ENCODE measurements around the gene PER2.

PER2 gene

DNA sequence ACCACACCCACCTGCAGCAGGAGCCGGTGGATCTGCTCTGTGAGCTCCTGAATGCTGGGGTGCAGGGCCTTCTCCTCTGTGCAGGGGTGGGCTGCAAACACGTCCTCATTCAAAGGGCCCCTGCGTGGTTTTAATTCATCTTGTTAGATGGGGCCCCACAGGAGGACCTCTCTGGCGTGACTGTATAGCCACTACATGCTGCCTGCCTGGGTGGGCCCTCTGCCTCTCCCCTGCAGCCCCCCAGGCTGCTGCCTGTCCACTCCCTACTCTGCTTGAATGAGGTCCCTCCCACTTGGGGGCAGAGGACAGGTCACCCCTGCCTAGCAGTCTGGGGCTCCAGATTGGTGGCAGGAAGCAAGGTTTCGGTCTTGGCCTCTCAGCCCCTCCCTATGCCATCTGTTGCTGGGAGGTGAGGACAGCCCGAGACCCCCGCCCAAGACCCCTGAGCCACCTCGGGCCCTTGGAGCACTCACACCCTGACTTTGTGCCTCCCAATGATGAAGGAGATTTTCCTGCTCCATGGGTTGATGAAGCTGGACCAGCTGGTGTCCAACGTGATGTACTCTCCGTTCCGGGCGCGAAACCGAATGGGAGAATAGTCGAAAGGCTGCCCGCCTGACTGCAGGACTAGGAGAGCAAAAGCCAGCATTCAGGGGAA is 26.6 kb downstream of the PER2 start (continued):
- TF ChIP-seq ZNF521 (tag by site-specific recombination; IDR thresholded peaks at IDR 0.05), result no peak

DNA sequence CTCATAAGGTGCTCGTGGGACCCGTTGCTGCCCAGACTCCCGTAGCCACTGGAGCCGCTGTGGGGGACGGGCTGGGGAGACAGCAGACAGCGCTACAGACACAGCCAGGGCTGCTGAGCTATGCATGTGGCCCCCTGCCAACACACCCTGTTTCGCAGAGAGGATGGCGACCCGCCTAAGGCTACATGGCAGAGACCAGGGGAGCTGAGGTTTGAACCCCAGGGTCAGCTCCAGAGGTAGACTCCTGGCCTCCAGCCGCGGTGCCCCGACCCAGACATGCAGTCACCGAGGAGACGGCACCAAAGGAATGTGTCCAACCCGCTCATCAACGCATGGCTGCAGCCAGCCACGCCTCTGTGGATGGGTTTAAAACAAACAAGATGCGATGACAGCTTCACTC is 27.5 kb downstream of the PER2 start:
- Histone ChIP-seq H3K9me3 (ENCODE audit: control insufficient read depth, insufficient read depth, low read depth, low read length) (no peaks in the 10 kb centered on the region), H3K27ac (ENCODE audit: extremely low read depth, low read depth, low read length) (no peak overlapping the region), H3K4me3 (ENCODE audit: low read depth, low read length) (no peak overlapping the region), H3K4me1 (ENCODE audit: control insufficient read depth, insufficient read depth, low read length) (no peaks in the 10 kb centered on the region), H3K36me3 (ENCODE audit: control insufficient read depth in 2 of 2, insufficient read depth in 1 of 2, low read length in 2 of 2) (peaks cover 0 to 8% of the 10 kb centered on the region in 2 experiments; a peak in 1 of 3 replicates)
- TF ChIP-seq ZNF433 (tag by site-specific recombination; IDR thresholded peaks at IDR 0.05; ENCODE audit: low read depth), result no peak
- POLR2A ChIA-PET, result interaction anchor here (0.8 kb wide), 1 partner anchor 21 kb away, joined by 3 read pairs; the partner anchor contains the start of gene HES6
- CTCF ChIA-PET, result interaction anchor here (0.6 to 4.9 kb wide), 12 partner anchors 9 to 748 kb away, joined by 3 to 54 read pairs (median 3); no protein-coding TSS in a partner anchor

DNA sequence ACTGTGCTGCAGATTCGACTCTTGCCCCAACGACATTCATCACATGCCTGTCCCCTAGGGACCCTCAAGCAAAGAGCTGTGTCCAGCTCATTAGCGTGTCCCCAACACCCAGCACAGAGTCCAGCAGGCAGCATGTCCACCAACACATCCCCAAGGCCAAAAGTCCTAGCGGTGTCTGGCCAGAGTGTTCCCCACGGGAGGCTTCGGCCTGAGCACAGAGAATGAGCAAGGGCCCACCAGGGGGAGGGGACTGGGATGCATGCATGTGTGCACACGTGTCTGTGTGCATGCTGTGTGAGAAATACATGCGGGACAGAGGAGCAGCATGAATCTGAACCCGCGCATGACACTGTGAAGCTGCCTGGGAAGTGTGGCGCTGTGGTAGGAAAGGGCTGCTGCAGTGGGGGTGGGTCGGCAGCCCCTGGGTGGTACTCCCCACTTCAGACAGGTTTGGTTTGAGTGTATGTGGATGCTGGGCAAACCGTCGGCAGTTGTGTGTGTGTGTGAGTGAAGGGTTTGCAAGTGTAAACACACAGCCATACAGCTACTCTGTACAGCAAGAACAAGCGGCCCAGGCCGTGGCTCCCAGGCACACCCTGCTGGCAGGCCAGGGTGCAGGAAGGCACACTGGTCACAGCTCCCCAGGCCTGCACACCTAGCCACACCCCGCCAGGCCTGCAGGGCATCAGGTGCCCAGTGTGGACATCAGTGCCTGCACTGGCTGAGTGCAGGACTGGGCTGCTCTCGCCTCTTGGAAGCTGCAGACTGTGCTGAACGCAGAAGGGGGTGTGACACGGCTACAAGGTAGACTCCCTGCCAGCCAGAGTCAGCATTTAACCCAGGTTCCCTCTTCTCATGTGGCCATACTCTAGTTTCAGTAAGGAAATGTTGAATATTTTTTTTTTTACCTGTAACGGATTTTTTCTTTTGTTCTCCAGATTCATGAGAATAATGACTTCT is 29.1 kb downstream of the PER2 start:
- no peak overlapping the region for H3K4me3 ChIP-seq (ENCODE audit: low read depth, low read length)
- no peak overlapping the region for H3K27ac ChIP-seq (ENCODE audit: extremely low read depth, low read depth, low read length)
- CTCF ChIA-PET, result interaction anchor here (0.7 to 1.4 kb wide), 7 partner anchors 10 to 1169 kb away, joined by 3 to 5 read pairs (median 3); no protein-coding TSS in a partner anchor
- TF ChIP-seq, protein P1, sequence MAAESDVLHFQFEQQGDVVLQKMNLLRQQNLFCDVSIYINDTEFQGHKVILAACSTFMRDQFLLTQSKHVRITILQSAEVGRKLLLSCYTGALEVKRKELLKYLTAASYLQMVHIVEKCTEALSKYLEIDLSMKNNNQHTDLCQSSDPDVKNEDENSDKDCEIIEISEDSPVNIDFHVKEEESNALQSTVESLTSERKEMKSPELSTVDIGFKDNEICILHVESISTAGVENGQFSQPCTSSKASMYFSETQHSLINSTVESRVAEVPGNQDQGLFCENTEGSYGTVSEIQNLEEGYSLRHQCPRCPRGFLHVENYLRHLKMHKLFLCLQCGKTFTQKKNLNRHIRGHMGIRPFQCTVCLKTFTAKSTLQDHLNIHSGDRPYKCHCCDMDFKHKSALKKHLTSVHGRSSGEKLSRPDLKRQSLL (tag by site-specific recombination; IDR thresholded peaks at IDR 0.05), result no peak
- TF ChIP-seq, protein P2, sequence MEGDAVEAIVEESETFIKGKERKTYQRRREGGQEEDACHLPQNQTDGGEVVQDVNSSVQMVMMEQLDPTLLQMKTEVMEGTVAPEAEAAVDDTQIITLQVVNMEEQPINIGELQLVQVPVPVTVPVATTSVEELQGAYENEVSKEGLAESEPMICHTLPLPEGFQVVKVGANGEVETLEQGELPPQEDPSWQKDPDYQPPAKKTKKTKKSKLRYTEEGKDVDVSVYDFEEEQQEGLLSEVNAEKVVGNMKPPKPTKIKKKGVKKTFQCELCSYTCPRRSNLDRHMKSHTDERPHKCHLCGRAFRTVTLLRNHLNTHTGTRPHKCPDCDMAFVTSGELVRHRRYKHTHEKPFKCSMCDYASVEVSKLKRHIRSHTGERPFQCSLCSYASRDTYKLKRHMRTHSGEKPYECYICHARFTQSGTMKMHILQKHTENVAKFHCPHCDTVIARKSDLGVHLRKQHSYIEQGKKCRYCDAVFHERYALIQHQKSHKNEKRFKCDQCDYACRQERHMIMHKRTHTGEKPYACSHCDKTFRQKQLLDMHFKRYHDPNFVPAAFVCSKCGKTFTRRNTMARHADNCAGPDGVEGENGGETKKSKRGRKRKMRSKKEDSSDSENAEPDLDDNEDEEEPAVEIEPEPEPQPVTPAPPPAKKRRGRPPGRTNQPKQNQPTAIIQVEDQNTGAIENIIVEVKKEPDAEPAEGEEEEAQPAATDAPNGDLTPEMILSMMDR (tag by site-specific recombination; IDR thresholded peaks at IDR 0.05), result peak; percentile 45
- no peak for TF ChIP-seq KLF9 (tag by site-specific recombination; IDR thresholded peaks at IDR 0.05; ENCODE audit: low read depth)
- TF ChIP-seq EGR2 (tag by site-specific recombination; IDR thresholded peaks at IDR 0.05; ENCODE audit: low read depth), result no peak
- no peaks in the 10 kb centered on the region for H3K4me1 ChIP-seq (ENCODE audit: control insufficient read depth, insufficient read depth, low read length)
- H3K9me3 ChIP-seq (ENCODE audit: control insufficient read depth, insufficient read depth, low read depth, low read length), result no peaks in the 10 kb centered on the region
- peaks cover 0 to 18% of the 10 kb centered on the region in 2 experiments; a peak in 1 of 3 replicates for H3K36me3 ChIP-seq (ENCODE audit: control insufficient read depth in 2 of 2, insufficient read depth in 1 of 2, low read length in 2 of 2)
- POLR2A ChIA-PET, result interaction anchor here (0.7 kb wide), 1 partner anchor 34 kb away, joined by 3 read pairs; no protein-coding TSS in a partner anchor

DNA sequence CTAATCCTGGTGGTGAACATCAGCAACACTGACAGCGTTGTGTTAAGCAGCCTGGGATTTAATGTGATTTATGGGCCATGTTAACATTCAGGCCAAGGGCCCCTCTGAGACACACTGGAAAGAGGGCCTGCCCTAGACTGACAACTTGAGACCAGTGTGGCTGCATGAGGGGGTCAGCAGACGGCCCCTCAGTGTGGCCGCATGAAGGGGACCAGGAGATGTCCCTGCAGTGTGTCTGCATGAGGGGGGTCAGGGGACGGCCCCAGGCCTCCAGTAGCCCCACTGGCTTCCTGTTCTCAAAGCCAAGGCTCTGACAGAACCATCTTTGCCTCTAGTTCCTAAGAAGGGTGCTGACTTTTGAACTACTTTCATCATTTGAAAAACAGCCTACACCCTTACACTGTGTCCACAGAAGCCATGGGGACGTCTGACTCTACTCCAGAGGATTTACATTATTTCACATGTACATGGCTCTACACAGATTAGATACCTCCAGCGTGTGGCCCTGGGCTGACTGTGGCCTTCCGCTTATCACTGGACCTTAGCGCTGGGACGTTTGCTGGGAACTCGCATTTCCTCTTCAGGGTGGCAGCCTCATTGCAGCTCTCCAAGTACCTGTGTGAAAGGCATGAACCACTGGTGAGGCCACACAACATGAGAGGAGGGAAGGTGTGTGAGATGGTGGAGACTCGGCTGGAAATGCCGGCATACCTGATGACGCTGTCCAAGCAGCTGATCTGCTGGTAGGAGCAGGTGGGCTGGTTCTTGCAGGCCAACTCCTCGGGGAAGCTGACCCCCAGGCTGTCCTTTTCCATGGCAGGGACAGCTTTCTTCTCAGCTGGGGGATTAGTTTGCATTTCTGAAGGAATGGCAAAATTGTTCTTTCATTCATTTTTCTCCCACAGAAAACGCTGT is 30.4 kb downstream of the PER2 start:
- CTCF ChIA-PET, result interaction anchor here (0.6 to 2.8 kb wide), 9 partner anchors 15 to 1383 kb away, joined by 3 to 17 read pairs (median 3); no protein-coding TSS in a partner anchor
- Histone ChIP-seq H3K4me1 (ENCODE audit: control insufficient read depth, insufficient read depth, low read length) (no peaks in the 10 kb centered on the region), H3K27ac (ENCODE audit: extremely low read depth, low read depth, low read length) (no peak overlapping the region), H3K36me3 (ENCODE audit: control insufficient read depth in 2 of 2, insufficient read depth in 1 of 2, low read length in 2 of 2) (peaks cover 0 to 22% of the 10 kb centered on the region in 2 experiments; a peak in 1 of 3 replicates), H3K9me3 (ENCODE audit: control insufficient read depth, insufficient read depth, low read depth, low read length) (no peaks in the 10 kb centered on the region), H3K4me3 (ENCODE audit: low read depth, low read length) (no peak overlapping the region)
- POLR2A ChIA-PET, result no interaction called here
- TF ChIP-seq ZNF175 (tag by site-specific recombination; IDR thresholded peaks at IDR 0.05) (no peak), ZNF366 (tag by site-specific recombination; conservative IDR thresholded peaks at IDR 0.05) (no peak), BCL11B (tag by site-specific recombination; IDR thresholded peaks at IDR 0.05; ENCODE audit: low read depth) (no peak), ZNF23 (tag by site-specific recombination; IDR thresholded peaks at IDR 0.05; ENCODE audit: borderline replicate concordance) (no peak), ZNF776 (tag by site-specific recombination; IDR thresholded peaks at IDR 0.05; ENCODE audit: borderline replicate concordance) (no peak), ZNF571 (tag by site-specific recombination; IDR thresholded peaks at IDR 0.05) (no peak), ZNF548 (tag by site-specific recombination; IDR thresholded peaks at IDR 0.05) (no peak), HOXC10 (CRISPR knock-in tag; IDR thresholded peaks at IDR 0.05) (no peak), ZNF114 (tag by site-specific recombination; IDR thresholded peaks at IDR 0.05) (no peak)
- TF ChIP-seq, protein P3, sequence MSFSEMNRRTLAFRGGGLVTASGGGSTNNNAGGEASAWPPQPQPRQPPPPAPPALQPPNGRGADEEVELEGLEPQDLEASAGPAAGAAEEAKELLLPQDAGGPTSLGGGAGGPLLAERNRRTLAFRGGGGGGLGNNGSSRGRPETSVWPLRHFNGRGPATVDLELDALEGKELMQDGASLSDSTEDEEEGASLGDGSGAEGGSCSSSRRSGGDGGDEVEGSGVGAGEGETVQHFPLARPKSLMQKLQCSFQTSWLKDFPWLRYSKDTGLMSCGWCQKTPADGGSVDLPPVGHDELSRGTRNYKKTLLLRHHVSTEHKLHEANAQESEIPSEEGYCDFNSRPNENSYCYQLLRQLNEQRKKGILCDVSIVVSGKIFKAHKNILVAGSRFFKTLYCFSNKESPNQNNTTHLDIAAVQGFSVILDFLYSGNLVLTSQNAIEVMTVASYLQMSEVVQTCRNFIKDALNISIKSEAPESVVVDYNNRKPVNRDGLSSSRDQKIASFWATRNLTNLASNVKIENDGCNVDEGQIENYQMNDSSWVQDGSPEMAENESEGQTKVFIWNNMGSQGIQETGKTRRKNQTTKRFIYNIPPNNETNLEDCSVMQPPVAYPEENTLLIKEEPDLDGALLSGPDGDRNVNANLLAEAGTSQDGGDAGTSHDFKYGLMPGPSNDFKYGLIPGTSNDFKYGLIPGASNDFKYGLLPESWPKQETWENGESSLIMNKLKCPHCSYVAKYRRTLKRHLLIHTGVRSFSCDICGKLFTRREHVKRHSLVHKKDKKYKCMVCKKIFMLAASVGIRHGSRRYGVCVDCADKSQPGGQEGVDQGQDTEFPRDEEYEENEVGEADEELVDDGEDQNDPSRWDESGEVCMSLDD (tag by site-specific recombination; IDR thresholded peaks at IDR 0.05), result no peak
- TF ChIP-seq, protein P4, sequence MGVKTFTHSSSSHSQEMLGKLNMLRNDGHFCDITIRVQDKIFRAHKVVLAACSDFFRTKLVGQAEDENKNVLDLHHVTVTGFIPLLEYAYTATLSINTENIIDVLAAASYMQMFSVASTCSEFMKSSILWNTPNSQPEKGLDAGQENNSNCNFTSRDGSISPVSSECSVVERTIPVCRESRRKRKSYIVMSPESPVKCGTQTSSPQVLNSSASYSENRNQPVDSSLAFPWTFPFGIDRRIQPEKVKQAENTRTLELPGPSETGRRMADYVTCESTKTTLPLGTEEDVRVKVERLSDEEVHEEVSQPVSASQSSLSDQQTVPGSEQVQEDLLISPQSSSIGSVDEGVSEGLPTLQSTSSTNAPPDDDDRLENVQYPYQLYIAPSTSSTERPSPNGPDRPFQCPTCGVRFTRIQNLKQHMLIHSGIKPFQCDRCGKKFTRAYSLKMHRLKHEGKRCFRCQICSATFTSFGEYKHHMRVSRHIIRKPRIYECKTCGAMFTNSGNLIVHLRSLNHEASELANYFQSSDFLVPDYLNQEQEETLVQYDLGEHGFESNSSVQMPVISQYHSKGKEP (tag by site-specific recombination; IDR thresholded peaks at IDR 0.05), result no peak

Data from HEK293 (cell line).